Activated T-helper 17 cell treated with anti-CD3 and anti-CD28 coated beads, Interleukin-2, amount 50 U/mL, for 72 hours (primary cell): ENCODE results near the gene KCNH2. TPM values are rescaled to one million over a fixed set of nuclear protein-coding genes. Genes with fewer than 3 reads are reported as not detected.

Experiments used
- ATAC-seq: fragments of 150-1000 bp; cut with Tn5 transposase; replicated peaks from 2 replicates; pipeline ENCODE4 v1.10.0; 2021; ENCODE audit warnings: mild to moderate bottlenecking, moderate library complexity
- H3K27ac Mint-ChIP-seq: one replicate; pipeline ENCODE4 v1.8.0; 2022; ENCODE audit warnings: mixed read lengths
- H3K27me3 Mint-ChIP-seq: one replicate; pipeline ENCODE4 v1.8.0; 2022; ENCODE audit warnings: mixed read lengths
- H3K36me3 Mint-ChIP-seq: one replicate; pipeline ENCODE4 v1.8.0; 2022; ENCODE audit warnings: low read depth, mild to moderate bottlenecking, mixed read lengths
- H3K4me1 Mint-ChIP-seq: one replicate; pipeline ENCODE4 v1.8.0; 2022; ENCODE audit warnings: mixed read lengths
- H3K4me3 Mint-ChIP-seq: one replicate; pipeline ENCODE4 v1.8.0; 2022; ENCODE audit warnings: mild to moderate bottlenecking, mixed read lengths
- H3K9me3 Mint-ChIP-seq: one replicate; pipeline ENCODE4 v1.8.0; 2022; ENCODE audit warnings: mixed read lengths
- total RNA-seq, 2 donors: library from RNA; stranded (reverse); gene quantifications; one replicate each; pipeline ENCODE4 v1.2.3, GENCODE V29; 2022

Gene KCNH2
- total RNA-seq, 2 donors from 2014 or later: 0.32 to 0.77 TPM

GRCh38 chr7:150968734-150969372 is 9.3 kb downstream of the KCNH2 start:
- H3K4me1 Mint-ChIP-seq: peaks cover 5% of the 10 kb centered on the region
- no peaks in the 10 kb centered on the region for H3K9me3 Mint-ChIP-seq
- H3K36me3 Mint-ChIP-seq: no peaks in the 10 kb centered on the region
- no peak for ATAC-seq
- H3K4me3 Mint-ChIP-seq: no peak overlapping the region
- H3K27me3 Mint-ChIP-seq: no peaks in the 10 kb centered on the region
- no peak overlapping the region for H3K27ac Mint-ChIP-seq

GRCh38 chr7:150968056-150968733 is 9.9 kb downstream of the KCNH2 start:
- Mint-ChIP-seq H3K9me3 (no peaks in the 10 kb centered on the region), H3K36me3 (no peaks in the 10 kb centered on the region), H3K27me3 (no peaks in the 10 kb centered on the region), H3K4me1 (peaks cover 5% of the 10 kb centered on the region), H3K27ac (no peak overlapping the region), H3K4me3 (no peak overlapping the region)
- ATAC-seq: no peak

GRCh38 chr7:150967349-150967748 is 10.8 kb downstream of the KCNH2 start:
- Mint-ChIP-seq H3K4me1 (peaks cover 8% of the 10 kb centered on the region), H3K27ac (no peak overlapping the region), H3K36me3 (no peaks in the 10 kb centered on the region), H3K9me3 (no peaks in the 10 kb centered on the region), H3K27me3 (no peaks in the 10 kb centered on the region), H3K4me3 (no peak overlapping the region)
- ATAC-seq: no peak

GRCh38 chr7:150966002-150966401 is 12.1 kb downstream of the KCNH2 start:
- H3K27ac Mint-ChIP-seq: no peak overlapping the region
- no peaks in the 10 kb centered on the region for H3K36me3 Mint-ChIP-seq
- no peak for ATAC-seq
- H3K9me3 Mint-ChIP-seq: no peaks in the 10 kb centered on the region
- H3K4me1 Mint-ChIP-seq: peaks cover 10% of the 10 kb centered on the region
- H3K4me3 Mint-ChIP-seq: no peak overlapping the region
- H3K27me3 Mint-ChIP-seq: no peaks in the 10 kb centered on the region

GRCh38 chr7:150965273-150965830 is 12.8 kb downstream of the KCNH2 start:
- Mint-ChIP-seq H3K27ac (no peak overlapping the region), H3K4me1 (peaks cover 10% of the 10 kb centered on the region), H3K36me3 (no peaks in the 10 kb centered on the region), H3K27me3 (no peaks in the 10 kb centered on the region), H3K9me3 (no peaks in the 10 kb centered on the region), H3K4me3 (no peak overlapping the region)
- no peak for ATAC-seq

GRCh38 chr7:150964593-150965111 is 13.5 kb downstream of the KCNH2 start:
- no peak for ATAC-seq
- Mint-ChIP-seq H3K4me1 (peaks cover 15% of the 10 kb centered on the region), H3K36me3 (no peaks in the 10 kb centered on the region), H3K27me3 (peaks cover 4% of the 10 kb centered on the region), H3K27ac (no peak overlapping the region), H3K9me3 (no peaks in the 10 kb centered on the region), H3K4me3 (no peak overlapping the region)

GRCh38 chr7:150963707-150964559 is 14.2 kb downstream of the KCNH2 start:
- H3K27me3 Mint-ChIP-seq: peaks cover 5% of the 10 kb centered on the region
- H3K4me1 Mint-ChIP-seq: peaks cover 15% of the 10 kb centered on the region
- no peaks in the 10 kb centered on the region for H3K36me3 Mint-ChIP-seq
- H3K9me3 Mint-ChIP-seq: no peaks in the 10 kb centered on the region
- no peak overlapping the region for H3K27ac Mint-ChIP-seq
- no peak overlapping the region for H3K4me3 Mint-ChIP-seq
- no peak for ATAC-seq

GRCh38 chr7:150962553-150963399 is 15.3 kb downstream of the KCNH2 start:
- Mint-ChIP-seq H3K4me3 (no peak overlapping the region), H3K27me3 (peaks cover 10% of the 10 kb centered on the region), H3K36me3 (no peaks in the 10 kb centered on the region), H3K27ac (no peak overlapping the region), H3K4me1 (peaks cover 10% of the 10 kb centered on the region), H3K9me3 (no peaks in the 10 kb centered on the region)
- ATAC-seq: peak; percentile 84

- no peak for ATAC-seq
- peaks cover 15% of the 10 kb centered on the region for H3K4me1 Mint-ChIP-seq
- H3K4me3 Mint-ChIP-seq: no peak overlapping the region
- no peak overlapping the region for H3K27ac Mint-ChIP-seq
- H3K9me3 Mint-ChIP-seq: no peaks in the 10 kb centered on the region
- H3K27me3 Mint-ChIP-seq: peaks cover 14% of the 10 kb centered on the region
- H3K36me3 Mint-ChIP-seq: peaks cover 3% of the 10 kb centered on the region
Observed at GRCh38 chr7:150962290-150962552, 15.9 kb downstream of the KCNH2 start.

GRCh38 chr7:150961510-150962289 is 16.4 kb downstream of the KCNH2 start:
- H3K4me1 Mint-ChIP-seq: peaks cover 16% of the 10 kb centered on the region
- no peak for ATAC-seq
- peaks cover 20% of the 10 kb centered on the region for H3K27me3 Mint-ChIP-seq
- no peaks in the 10 kb centered on the region for H3K9me3 Mint-ChIP-seq
- no peak overlapping the region for H3K27ac Mint-ChIP-seq
- no peak overlapping the region for H3K4me3 Mint-ChIP-seq
- H3K36me3 Mint-ChIP-seq: peaks cover 9% of the 10 kb centered on the region

- Mint-ChIP-seq H3K9me3 (no peaks in the 10 kb centered on the region), H3K36me3 (peaks cover 9% of the 10 kb centered on the region), H3K27ac (no peak overlapping the region), H3K27me3 (peaks cover 24% of the 10 kb centered on the region), H3K4me3 (peak overlapping the region; percentile 15), H3K4me1 (peaks cover 16% of the 10 kb centered on the region)
- ATAC-seq: no peak
Observed at GRCh38 chr7:150959739-150960734, 18.1 kb downstream of the KCNH2 start.

GRCh38 chr7:150959081-150959480 is 19.0 kb downstream of the KCNH2 start:
- Mint-ChIP-seq H3K27me3 (peaks cover 24% of the 10 kb centered on the region), H3K9me3 (no peaks in the 10 kb centered on the region), H3K36me3 (peaks cover 9% of the 10 kb centered on the region), H3K4me1 (peaks cover 16% of the 10 kb centered on the region), H3K27ac (no peak overlapping the region), H3K4me3 (no peak overlapping the region)
- no peak for ATAC-seq
